SK-N-SH (cell line): ENCODE data around the gene SLC6A13. TPM values are rescaled to one million over a fixed set of nuclear protein-coding genes. Genes with fewer than 3 reads are reported as not detected.

Source experiments
- CTCF ChIA-PET: fragments of 300-600, 350-600 bp; formaldehyde crosslinking; extraction: SDS; loops from one replicate; lab custom pipeline; 2021; lab: Yijun Ruan, JAX
- POLR2A ChIA-PET: fragments of 350-600 bp; sonication (Branson Sonifier 250); formaldehyde crosslinking; extraction: SDS; loops from one replicate; lab custom pipeline; 2020; ENCODE audit warnings: antibody characterized with exemption, inconsistent platforms; lab: Yijun Ruan, JAX
- DNase-seq: peaks from one replicate; pipeline ENCODE4 v3.0.0; 2012
- H2AFZ ChIP-seq: fragments of 200-600 bp; sonication (generic); 2 replicates; pipeline ENCODE4 v1.8.1; 2016; ENCODE audit warnings: antibody characterized with exemption, mild to moderate bottlenecking, low read depth
- H3F3A ChIP-seq: fragments of 200-600 bp; sonication (generic); replicated peaks from 2 replicates; pipeline ENCODE3; 2016; ENCODE audit warnings: antibody characterized with exemption, mild to moderate bottlenecking; ENCODE audit not compliant: insufficient read depth
- H3K27ac ChIP-seq, 2 experiments: fragments of 200-500 bp in 1 of 2; fragments of 200-600 bp in 1 of 2; sonication (Bioruptor generic) in 1 of 2; sonication (generic), shearing (Covaris generic) in 1 of 2; 2 replicates each; pipeline versions ENCODE4 v1.5.1 to v1.6.1; 2014 to 2016; ENCODE audit warnings: low read depth in 2 of 2, inconsistent platforms in 1 of 2, low read length in 1 of 2, mild to moderate bottlenecking in 1 of 2, mixed read lengths in 1 of 2
- H3K27me3 ChIP-seq: fragments of 200-600 bp; sonication (generic), shearing (Covaris generic); 2 replicates; pipeline ENCODE4 v1.6.1; 2016; ENCODE audit warnings: mixed run types; ENCODE audit not compliant: insufficient read depth
- H3K36me3 ChIP-seq, 2 experiments: fragments of 200-500 bp in 1 of 2; fragments of 200-600 bp in 1 of 2; sonication (Bioruptor generic) in 1 of 2; sonication (generic) in 1 of 2; replicated peaks in 1 of 2; 2 replicates each; pipeline versions ENCODE3 to v1.5.1; 2014 to 2016; ENCODE audit warnings: low read length in 1 of 2, mild to moderate bottlenecking in 1 of 2; ENCODE audit not compliant: insufficient read depth in 2 of 2, control insufficient read depth in 1 of 2
- H3K4me1 ChIP-seq, 2 experiments: fragments of 200-500 bp in 1 of 2; fragments of 200-600 bp in 1 of 2; sonication (Bioruptor generic) in 1 of 2; sonication (generic), shearing (Covaris generic) in 1 of 2; 2 replicates each; pipeline versions ENCODE4 v1.5.1 to v1.6.1; 2014 to 2016; ENCODE audit warnings: low read depth in 1 of 2, low read length in 1 of 2, mixed run types in 1 of 2; ENCODE audit not compliant: insufficient read depth in 2 of 2, control insufficient read depth in 1 of 2
- H3K4me2 ChIP-seq: fragments of 200-600 bp; sonication (generic), shearing (Covaris generic); 2 replicates; pipeline ENCODE4 v1.6.1; 2017; ENCODE audit warnings: mixed run types
- H3K4me3 ChIP-seq, 2 experiments: fragments of 200-500 bp in 1 of 2; fragments of 200-600 bp in 1 of 2; sonication (Bioruptor generic) in 1 of 2; sonication (generic), shearing (Covaris generic) in 1 of 2; 2 replicates each; pipeline versions ENCODE4 v1.5.1 to v1.8.1; 2014 to 2016; ENCODE audit warnings: low read depth in 2 of 2, inconsistent platforms in 1 of 2, low read length in 1 of 2, mild to moderate bottlenecking in 1 of 2, mixed read lengths in 1 of 2, moderate library complexity in 1 of 2
- H3K79me2 ChIP-seq: fragments of 200-600 bp; sonication (generic); 2 replicates; pipeline ENCODE4 v1.8.1; 2017; ENCODE audit warnings: mild to moderate bottlenecking; ENCODE audit not compliant: insufficient read depth
- H3K9ac ChIP-seq: fragments of 200-600 bp; sonication (generic); 2 replicates; pipeline ENCODE4 v1.6.1; 2017; ENCODE audit warnings: mixed run types
- H3K9me2 ChIP-seq: fragments of 200-600 bp; sonication (generic); 2 replicates; pipeline ENCODE4 v1.6.1; 2017; ENCODE audit warnings: mixed run types
- H3K9me3 ChIP-seq: fragments of 200-600 bp; sonication (generic); 2 replicates; pipeline ENCODE4 v1.6.1; 2017; ENCODE audit warnings: mixed run types, mild to moderate bottlenecking, moderate library complexity
- H4K20me1 ChIP-seq: fragments of 200-600 bp; sonication (generic); 2 replicates; pipeline ENCODE4 v1.6.1; 2017; ENCODE audit warnings: mild to moderate bottlenecking, mixed run types; ENCODE audit not compliant: insufficient read depth
- ELF1 ChIP-seq: IDR thresholded peaks from 2 replicates; pipeline ENCODE4 v1.4.0; 2012
- EP300 ChIP-seq, 2 experiments: IDR thresholded peaks; 2 replicates each; pipeline versions ENCODE4 v1.4.0 to v1.6.1; 2012; ENCODE audit warnings: borderline replicate concordance in 1 of 2, low read depth in 1 of 2, low read length in 1 of 2
- EZH2phosphoT487 ChIP-seq: fragments of 200-600 bp; sonication (generic); IDR thresholded peaks from 2 replicates; pipeline ENCODE4 v1.6.1; 2017; ENCODE audit warnings: low read depth, mixed run types, mild to moderate bottlenecking, antibody characterized with exemption, moderate library complexity, borderline replicate concordance
- FOSL2 ChIP-seq: IDR thresholded peaks from 2 replicates; pipeline ENCODE4 v1.4.0; 2012; ENCODE audit warnings: low read depth, mild to moderate bottlenecking, moderate library complexity, borderline replicate concordance
- FOXM1 ChIP-seq: IDR thresholded peaks from 2 replicates; pipeline ENCODE4 v1.4.0; 2012; ENCODE audit warnings: low read depth, mild to moderate bottlenecking
- GABPA ChIP-seq: IDR thresholded peaks from 2 replicates; pipeline ENCODE4 v1.4.0; 2012; ENCODE audit warnings: low read depth, mild to moderate bottlenecking
- GATA2 ChIP-seq: sonication (generic); formaldehyde crosslinking; IDR thresholded peaks from 2 replicates; pipeline ENCODE4 v1.5.0; 2020; ENCODE audit warnings: mild to moderate bottlenecking, missing genetic modification reagents
- MEF2A ChIP-seq: IDR thresholded peaks from 2 replicates; pipeline ENCODE4 v1.4.0; 2012; ENCODE audit warnings: low read depth, borderline replicate concordance
- MXI1 ChIP-seq: IDR thresholded peaks from 2 replicates; pipeline ENCODE4 v1.6.1; 2012; ENCODE audit warnings: mild to moderate bottlenecking, low read depth, low read length, improper control_type of control experiment
- NFIC ChIP-seq: IDR thresholded peaks from 2 replicates; pipeline ENCODE4 v1.4.0; 2012; ENCODE audit warnings: borderline replicate concordance
- NRF1 ChIP-seq: IDR thresholded peaks from 2 replicates; pipeline ENCODE4 v1.6.1; 2012; ENCODE audit warnings: low read depth, mild to moderate bottlenecking, low read length
- RAD21 ChIP-seq: IDR thresholded peaks from 2 replicates; pipeline ENCODE4 v1.6.1; 2012; ENCODE audit warnings: mild to moderate bottlenecking, low read length
- RCOR1 ChIP-seq: fragments of 150-350 bp; IDR thresholded peaks from 2 replicates; pipeline ENCODE4 v1.6.1; 2017; ENCODE audit warnings: antibody characterized with exemption, low read length
- REST ChIP-seq: IDR thresholded peaks from 2 replicates; pipeline ENCODE4 v1.6.1; 2012; ENCODE audit warnings: mild to moderate bottlenecking, low read depth, low read length, moderate library complexity
- WGBS: methylation state at CpG from one replicate; pipeline ENCODE4 v1.1.6; 2017; ENCODE audit warnings: low lambda C conversion rate; 5-methylcytosine and 5-hydroxymethylcytosine counted together
- polyA plus RNA-seq, 3 experiments: library from polyadenylated mRNA; depleted of rRNA; stranded (reverse); fragments of >200 nt; gene quantifications; 2 replicates each; pipeline ENCODE4 v1.2.3, GENCODE V29; 2012
- TF ChIP-seq, protein P1 (sequence below): fragments of 200-600 bp; sonication (generic); IDR thresholded peaks from 2 replicates; pipeline ENCODE4 v1.6.1; 2017; ENCODE audit warnings: antibody characterized with exemption, mild to moderate bottlenecking, moderate library complexity
- TF ChIP-seq, protein P2 (sequence below): fragments of 150-350 bp; IDR thresholded peaks from 2 replicates; pipeline ENCODE4 v1.6.1; 2016; ENCODE audit warnings: mild to moderate bottlenecking, low read depth, low read length

Gene SLC6A13
- polyA plus RNA-seq, 1 of the 3 experiments (the other 2 are of a cell fraction): 0.05 TPM

- TF ChIP-seq REST (no peak), GABPA (no peak)
Measured at GRCh38 chr12:211142-211465, 51.5 kb downstream of the SLC6A13 start (continued).

- no peaks in the 10 kb centered on the region for H3K36me3 ChIP-seq
- H3K9ac ChIP-seq: no peak overlapping the region
- CTCF ChIA-PET: interaction anchor here (1.4 to 1.8 kb wide), 4 partner anchors 9 to 58 kb away, joined by 4 to 8 read pairs (median 4); no protein-coding TSS in a partner anchor
- TF ChIP-seq EP300 (IDR thresholded peaks at IDR 0.05; ENCODE audit: borderline replicate concordance in 1 of 2, low read depth in 1 of 2, low read length in 1 of 2): no peak
- no peak for TF ChIP-seq GATA2
- no peak for TF ChIP-seq FOXM1
- TF ChIP-seq EZH2phosphoT487: no peak
- TF ChIP-seq MXI1: no peak
- no peak for TF ChIP-seq REST
- no peak for TF ChIP-seq MEF2A
- TF ChIP-seq, protein P1, sequence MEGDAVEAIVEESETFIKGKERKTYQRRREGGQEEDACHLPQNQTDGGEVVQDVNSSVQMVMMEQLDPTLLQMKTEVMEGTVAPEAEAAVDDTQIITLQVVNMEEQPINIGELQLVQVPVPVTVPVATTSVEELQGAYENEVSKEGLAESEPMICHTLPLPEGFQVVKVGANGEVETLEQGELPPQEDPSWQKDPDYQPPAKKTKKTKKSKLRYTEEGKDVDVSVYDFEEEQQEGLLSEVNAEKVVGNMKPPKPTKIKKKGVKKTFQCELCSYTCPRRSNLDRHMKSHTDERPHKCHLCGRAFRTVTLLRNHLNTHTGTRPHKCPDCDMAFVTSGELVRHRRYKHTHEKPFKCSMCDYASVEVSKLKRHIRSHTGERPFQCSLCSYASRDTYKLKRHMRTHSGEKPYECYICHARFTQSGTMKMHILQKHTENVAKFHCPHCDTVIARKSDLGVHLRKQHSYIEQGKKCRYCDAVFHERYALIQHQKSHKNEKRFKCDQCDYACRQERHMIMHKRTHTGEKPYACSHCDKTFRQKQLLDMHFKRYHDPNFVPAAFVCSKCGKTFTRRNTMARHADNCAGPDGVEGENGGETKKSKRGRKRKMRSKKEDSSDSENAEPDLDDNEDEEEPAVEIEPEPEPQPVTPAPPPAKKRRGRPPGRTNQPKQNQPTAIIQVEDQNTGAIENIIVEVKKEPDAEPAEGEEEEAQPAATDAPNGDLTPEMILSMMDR: no peak
- TF ChIP-seq ELF1: no peak
- no peak for TF ChIP-seq NRF1
- no peak for TF ChIP-seq FOSL2
- TF ChIP-seq RAD21: no peak
- TF ChIP-seq NFIC: no peak
- TF ChIP-seq, protein P2, sequence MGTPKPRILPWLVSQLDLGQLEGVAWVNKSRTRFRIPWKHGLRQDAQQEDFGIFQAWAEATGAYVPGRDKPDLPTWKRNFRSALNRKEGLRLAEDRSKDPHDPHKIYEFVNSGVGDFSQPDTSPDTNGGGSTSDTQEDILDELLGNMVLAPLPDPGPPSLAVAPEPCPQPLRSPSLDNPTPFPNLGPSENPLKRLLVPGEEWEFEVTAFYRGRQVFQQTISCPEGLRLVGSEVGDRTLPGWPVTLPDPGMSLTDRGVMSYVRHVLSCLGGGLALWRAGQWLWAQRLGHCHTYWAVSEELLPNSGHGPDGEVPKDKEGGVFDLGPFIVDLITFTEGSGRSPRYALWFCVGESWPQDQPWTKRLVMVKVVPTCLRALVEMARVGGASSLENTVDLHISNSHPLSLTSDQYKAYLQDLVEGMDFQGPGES: no peak
- no peak for TF ChIP-seq RCOR1
- no peaks in the 10 kb centered on the region for H3K9me3 ChIP-seq
- WGBS: 61% methylated on average over 14 of the region's 16 CpGs
- H3K79me2 ChIP-seq: no peaks in the 10 kb centered on the region
- H3K4me2 ChIP-seq: no peak overlapping the region
- no peak overlapping the region for H3K4me3 ChIP-seq
- no peak overlapping the region for H2AFZ ChIP-seq
- peaks cover 0 to 6% of the 10 kb centered on the region in 2 experiments; a peak in 1 of 4 replicates for H3K4me1 ChIP-seq
- no peaks in the 10 kb centered on the region for H4K20me1 ChIP-seq
- DNase-seq: no peak
- H3K9me2 ChIP-seq: no peaks in the 10 kb centered on the region
- POLR2A ChIA-PET: no interaction called here
- H3F3A ChIP-seq: no peaks in the 10 kb centered on the region
- H3K27me3 ChIP-seq: peaks cover 10% of the 10 kb centered on the region; the same call in 1 of the 2 replicates
- no peak overlapping the region for H3K27ac ChIP-seq
Measured at GRCh38 chr12:210277-211141, 52.1 kb downstream of the SLC6A13 start.
